IPS DF 4.7 (cell line): ENCODE results near the gene LPIN2.

Source experiments
- DNase-seq: peaks from one replicate; pipeline ENCODE4 v3.0.0-alpha.2; 2013; ENCODE audit warnings: low spot score; ENCODE audit errors: extremely low read depth

The LPIN2 gene

DNA sequence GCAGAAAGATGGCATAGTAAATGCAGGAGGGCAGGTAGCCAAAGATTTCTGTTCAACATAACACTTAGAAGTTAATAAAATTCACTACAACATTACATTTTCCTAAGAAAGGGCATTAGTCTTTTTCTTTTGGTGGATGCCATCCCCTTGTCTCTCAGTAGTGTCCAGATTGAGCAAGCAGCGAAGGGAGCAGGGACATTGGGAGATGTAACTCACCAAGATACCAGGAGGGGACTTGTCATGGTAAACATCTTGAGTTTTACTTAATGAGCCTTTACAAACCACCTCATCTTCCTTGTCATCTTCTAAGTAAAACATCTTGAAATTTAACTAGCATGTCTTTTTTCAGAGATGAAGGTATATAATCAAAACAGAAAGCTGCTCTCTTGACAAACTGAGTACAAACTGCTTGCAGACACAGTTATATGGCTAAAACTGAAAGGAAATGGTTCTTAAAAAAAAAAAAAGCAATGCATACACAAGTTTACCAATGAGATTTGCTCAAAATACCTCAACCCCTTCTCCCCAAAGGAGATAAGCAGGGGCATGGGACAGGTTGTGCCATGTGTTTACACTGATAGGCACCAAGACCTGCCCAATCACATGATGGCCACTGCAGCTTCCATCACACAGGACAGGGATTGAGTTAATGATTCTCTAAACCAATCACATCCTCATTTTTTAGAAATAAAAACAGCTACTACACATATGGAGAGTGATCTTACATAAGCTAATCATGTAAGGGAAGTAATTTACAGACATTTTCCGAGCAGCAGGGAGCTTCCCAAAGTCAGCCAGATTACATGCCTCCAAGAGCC, 30.3 kb downstream of the LPIN2 start:
- no peak for DNase-seq

GRCh38 chr18:2982022-2982421, 30.9 kb downstream of the LPIN2 start:
- no peak for DNase-seq

DNA sequence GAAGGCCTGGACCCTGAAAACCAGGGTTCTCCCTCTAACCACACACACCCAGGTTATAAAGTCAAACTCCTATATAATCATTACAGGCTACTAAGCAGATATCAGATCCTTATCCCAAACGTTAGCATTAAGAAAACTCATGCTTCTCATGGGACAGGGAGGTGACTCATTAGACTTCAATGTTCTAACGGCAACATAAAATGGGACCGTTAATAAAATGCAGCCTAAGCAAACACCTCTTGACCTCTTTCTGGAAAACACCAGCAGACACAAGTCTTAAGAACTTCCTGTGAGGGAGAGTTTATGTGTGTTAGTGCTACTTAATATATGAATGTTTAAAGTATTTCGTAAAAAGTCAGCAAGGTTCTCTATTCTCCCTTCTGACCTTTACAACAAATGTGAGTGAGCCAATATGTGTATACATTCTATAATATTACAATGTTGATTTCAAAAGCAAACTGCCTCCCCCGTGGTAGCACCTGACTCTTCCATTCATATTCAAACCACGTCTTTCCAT, 31.7 kb downstream of the LPIN2 start:
- DNase-seq: no peak

DNA sequence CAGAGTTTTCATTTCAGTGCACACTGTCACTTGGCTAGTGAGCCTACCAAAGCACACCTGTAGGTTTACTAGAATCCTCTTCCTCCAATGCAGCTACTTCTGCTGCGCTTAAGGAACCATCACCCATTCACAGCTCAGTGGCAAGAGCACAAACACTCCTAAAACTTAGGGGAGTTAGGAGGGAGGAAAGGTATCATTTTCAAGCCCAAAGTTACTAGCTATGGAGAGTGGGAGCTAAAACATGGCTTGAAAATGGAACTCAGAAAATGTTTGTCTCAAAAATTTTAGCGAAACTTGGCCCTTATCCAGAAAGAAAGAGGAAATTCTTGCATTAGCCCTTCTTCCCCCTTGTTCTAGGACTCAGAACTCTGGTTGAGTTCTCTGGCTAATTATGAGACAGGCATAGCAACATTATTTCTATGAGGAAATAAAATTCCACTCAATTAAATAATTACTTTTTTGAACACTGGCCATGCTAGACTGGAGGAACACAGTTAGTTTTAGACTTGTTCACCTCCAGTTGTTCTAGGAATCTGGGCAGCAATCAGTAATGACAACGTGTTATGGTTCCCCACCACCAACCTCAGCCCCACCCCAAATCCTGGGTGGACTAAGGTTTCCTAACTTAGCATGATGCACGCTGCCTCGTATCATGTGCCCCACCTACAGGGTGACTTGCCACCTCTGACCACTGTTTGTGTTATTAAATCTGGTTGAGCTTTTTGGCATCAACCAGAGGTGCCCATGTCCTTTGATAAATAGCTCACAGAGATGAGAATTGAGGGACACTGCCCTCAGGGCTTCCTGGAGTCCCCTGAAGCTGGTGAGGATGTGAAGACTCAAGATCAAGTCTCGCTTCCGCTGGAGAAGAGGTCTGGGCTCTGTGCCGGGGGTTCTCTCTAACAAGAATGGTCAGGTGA, 32.8 kb downstream of the LPIN2 start:
- DNase-seq: no peak

DNA sequence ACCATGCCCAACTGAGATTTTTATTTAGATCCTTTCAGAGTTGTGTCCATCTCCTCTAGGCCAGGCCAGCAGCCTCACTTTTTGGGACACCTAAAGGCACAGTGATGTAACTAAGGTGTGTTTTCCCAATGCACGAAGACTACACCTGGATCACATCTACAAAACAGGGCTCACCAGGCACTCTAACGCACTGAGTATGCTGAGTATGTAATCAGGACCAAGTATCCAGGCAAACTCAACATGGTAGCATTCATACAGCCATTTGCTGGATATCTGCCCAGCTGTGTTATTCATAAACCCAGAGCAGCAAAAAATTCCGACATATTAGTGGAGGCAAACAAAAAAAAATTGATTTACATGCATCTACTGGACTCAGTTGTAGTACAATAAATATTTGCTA, 33.8 kb downstream of the LPIN2 start:
- no peak for DNase-seq

GRCh38 chr18:2978661-2979106, 34.3 kb downstream of the LPIN2 start:
- no peak for DNase-seq

DNA sequence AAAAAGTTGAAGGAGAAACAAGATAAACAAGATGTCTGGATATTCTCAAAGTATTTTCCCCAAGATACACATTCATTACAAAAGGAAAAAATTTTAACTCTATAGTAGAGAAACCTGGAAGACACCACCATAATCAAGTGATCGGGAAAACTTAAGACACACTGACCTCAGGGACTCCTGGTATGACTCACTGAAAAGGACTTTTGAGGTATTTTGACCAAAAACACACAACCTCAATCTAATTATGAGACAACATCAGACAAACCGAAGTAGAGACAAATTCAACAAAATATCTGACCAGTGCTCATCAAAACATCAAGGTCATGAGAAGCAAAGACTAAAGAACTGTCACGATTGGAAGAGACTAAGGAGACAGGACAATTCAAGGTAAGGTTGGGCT, 34.7 kb downstream of the LPIN2 start:
- DNase-seq: no peak

- DNase-seq: no peak
Observed at GRCh38 chr18:2976218-2977132, 36.5 kb downstream of the LPIN2 start.

DNA sequence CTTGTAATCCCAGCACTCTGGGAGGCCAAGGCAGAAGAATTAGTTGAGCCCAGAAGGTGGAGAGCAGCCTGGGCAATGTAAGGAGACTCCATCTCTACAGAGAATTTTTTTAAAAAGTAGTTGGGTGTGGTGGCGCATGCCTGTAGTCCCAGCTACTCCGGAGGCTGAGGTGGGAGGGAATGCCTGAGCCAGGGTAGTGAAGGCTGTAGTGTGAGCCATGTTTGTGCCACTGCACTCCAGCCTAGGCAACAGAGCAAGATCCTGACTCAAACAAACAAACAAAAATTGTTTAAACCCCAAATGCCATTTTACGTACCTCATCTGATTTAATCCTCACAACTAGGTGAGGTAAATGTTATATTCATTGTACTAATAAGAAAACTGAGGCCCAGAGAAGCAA, 38.2 kb downstream of the LPIN2 start:
- DNase-seq: no peak

DNA sequence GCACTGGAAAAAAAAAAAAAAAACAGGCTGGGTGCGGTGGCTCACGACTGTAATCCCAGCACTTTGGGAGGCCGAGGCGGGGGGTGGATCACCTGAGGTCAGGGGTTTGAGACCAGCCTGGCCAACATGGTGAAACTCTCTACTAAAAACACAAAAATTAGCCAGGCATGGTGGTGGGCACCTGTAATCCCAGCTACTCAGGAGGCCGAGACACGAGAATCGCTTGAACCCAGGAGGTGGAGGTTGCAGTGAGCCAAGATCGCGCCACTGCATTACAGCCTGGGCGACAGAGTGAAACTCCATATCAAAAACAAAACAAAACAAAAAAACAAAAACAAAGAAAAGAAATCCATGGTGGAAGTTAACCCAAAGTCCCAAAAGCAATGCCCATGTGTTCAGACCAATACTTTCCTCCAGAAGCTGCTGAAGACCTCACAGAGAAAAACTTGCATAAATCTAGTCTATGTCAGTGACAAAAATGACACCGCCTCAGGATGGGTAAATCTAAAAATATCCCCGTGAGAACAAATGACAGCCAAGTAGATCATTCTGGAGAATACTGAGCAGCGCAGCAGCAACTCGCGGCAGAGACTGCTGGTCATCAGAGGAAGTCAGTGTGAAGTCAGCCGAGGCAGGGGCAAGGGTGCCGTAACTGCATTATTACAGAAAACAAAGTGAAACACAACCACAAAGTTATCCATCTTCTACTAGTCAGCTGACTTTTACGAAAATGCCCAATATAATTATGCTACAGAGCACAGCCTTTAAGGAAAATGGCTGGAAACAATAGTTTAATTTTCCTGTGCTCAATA, 41.0 kb downstream of the LPIN2 start:
- no peak for DNase-seq

GRCh38 chr18:2970772-2971659, 41.9 kb downstream of the LPIN2 start:
- DNase-seq: no peak

DNA sequence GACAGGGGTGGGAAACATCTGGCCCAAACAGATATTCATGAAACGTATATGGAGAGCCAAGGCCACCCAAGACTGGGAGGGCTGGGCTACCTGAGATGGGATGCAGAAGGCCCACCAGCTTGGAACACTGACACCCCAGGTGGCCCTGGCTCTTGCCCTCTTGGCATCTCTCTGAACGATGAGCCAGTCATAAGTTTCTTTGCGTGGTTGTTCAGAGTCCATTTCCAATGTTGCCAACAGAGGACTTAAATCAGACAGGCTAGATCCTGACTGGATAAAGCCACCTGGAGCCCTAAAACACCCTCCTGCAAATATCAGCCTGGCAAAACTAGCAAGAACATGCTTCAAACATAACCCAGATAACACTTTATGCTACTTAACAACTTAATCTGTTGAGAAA, 42.6 kb downstream of the LPIN2 start:
- no peak for DNase-seq

DNA sequence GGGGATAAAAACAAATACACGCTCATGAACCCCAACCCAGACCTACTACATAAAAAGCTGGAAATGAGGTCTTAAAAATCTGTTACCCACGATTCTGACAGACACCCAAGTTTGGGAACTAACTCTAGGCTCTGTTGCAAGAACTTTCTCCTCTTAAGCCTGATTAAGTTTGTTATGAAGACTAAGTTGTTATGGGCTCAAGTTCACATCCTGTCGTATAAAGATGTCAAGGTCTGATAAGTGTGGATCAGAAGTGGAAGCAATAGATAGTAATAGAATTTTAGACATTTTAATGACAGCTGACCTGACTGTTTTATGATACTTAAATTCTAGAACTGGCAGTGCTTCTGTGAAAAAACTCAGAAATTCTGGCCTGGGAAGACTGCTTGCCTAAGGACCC, 43.2 kb downstream of the LPIN2 start:
- no peak for DNase-seq

- no peak for DNase-seq
Observed at GRCh38 chr18:2968606-2969005, 44.3 kb downstream of the LPIN2 start.

DNA sequence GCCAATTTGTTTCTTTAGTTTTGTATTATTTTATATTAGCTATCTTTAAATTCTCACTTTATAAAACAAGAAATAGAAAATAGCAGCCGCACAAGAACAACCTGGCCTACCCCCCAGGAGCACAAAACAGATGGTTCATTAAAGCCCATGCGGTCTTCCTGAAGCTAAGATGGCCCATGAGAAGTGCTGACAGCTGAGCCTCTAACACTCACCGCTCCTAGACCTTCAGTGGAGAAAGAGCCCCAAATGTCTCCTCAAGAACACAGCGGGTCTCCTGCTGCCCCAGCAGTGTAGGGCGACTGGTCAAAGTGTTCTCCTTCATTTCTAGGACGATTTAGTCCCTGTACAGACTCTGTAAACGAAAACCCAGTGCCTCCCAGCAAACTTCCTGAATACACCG, 45.1 kb downstream of the LPIN2 start:
- DNase-seq: no peak

- no peak for DNase-seq
Observed at GRCh38 chr18:2967357-2967756, 45.6 kb downstream of the LPIN2 start.

GRCh38 chr18:2966560-2966959, 46.4 kb downstream of the LPIN2 start:
- no peak for DNase-seq

DNA sequence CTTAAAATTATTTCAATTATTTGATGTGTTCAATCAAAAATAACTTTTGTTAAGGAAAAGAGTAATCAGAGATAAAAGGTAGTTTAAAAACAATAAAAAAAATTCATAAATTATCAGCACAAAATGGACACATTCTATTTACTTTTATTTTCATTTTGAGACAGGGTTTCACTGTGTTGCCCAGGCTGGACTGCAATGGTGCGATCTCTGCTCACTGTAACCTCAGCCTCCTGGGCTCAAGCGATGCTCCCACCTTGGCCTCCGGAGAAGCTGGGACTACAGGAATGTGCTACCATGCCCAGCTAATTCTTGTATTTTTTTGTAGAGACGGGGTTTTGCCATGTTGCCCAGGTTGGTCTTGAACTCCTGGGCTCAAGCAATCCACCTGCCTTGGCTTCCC, 47.1 kb downstream of the LPIN2 start:
- DNase-seq: no peak

- no peak for DNase-seq
Observed at GRCh38 chr18:2964361-2965010, 48.5 kb downstream of the LPIN2 start.
